ENCODE results near the gene PSMC5. TPM values are rescaled to one million over a fixed set of nuclear protein-coding genes. Genes with fewer than 3 reads are reported as not detected.

Gene PSMC5
- total RNA-seq, 4 donors from 2014 or later, result 63.2 to 131 (median 77.9) TPM

GRCh38 chr17:63783522-63783921, 43.7 kb upstream of the PSMC5 start:
- Histone ChIP-seq H3K27ac (no peak overlapping the region), H3K4me1 (peaks cover 0 to 22% (median 2%) of the 10 kb centered on the region in 4 donors), H3K36me3 (peaks cover 0 to 23% (median 9%) of the 10 kb centered on the region in 4 donors), H3K4me3 (no peak overlapping the region), H3K27me3 (no peaks in the 10 kb centered on the region), H3K9me3 (no peaks in the 10 kb centered on the region)
- intact Hi-C loops (cut with DNase I; ENCODE audit: low total_unique reads) (no loop called here), in situ Hi-C loops (cut with MboI; ENCODE audit: low pct_ligation_motif_present in 1 of 4, low pct_unique_long_range_greater_than_20kb in 1 of 4, low sequenced_read_pairs in 3 of 4) (no loop called here)
- WGBS, 2 donors (ENCODE audit: low coverage in 1 of 2), result 69 to 77% methylated on average over 4 to 6 of the region's 6 CpGs
- DNase-seq, result no peak
- TF ChIP-seq POLR2AphosphoS5 (IDR thresholded peaks at IDR 0.05) (no peak), CTCF (IDR thresholded peaks at IDR 0.05) (no peak), EP300 (IDR thresholded peaks at IDR 0.05; ENCODE audit: low read depth) (no peak)

- Histone ChIP-seq H3K36me3 (peaks cover 0 to 34% (median 10%) of the 10 kb centered on the region in 4 donors), H3K9me3 (no peaks in the 10 kb centered on the region), H3K27ac (no peak overlapping the region), H3K4me3 (no peak overlapping the region), H3K27me3 (no peaks in the 10 kb centered on the region), H3K4me1 (peaks cover 0 to 18% (median 2%) of the 10 kb centered on the region in 4 donors)
- TF ChIP-seq POLR2A (IDR thresholded peaks at IDR 0.05), result no peak
- no peak for TF ChIP-seq POLR2AphosphoS5 (IDR thresholded peaks at IDR 0.05)
- no peak for TF ChIP-seq CTCF (IDR thresholded peaks at IDR 0.05)
- no peak for TF ChIP-seq EP300 (IDR thresholded peaks at IDR 0.05; ENCODE audit: low read depth)
- WGBS, 2 donors (ENCODE audit: low coverage in 1 of 2), result 95 to 100% methylated on average over 1 of the region's 1 CpG
- in situ Hi-C loops (cut with MboI; ENCODE audit: low pct_ligation_motif_present in 1 of 4, low pct_unique_long_range_greater_than_20kb in 1 of 4, low sequenced_read_pairs in 3 of 4) (no loop called here), intact Hi-C loops (cut with DNase I; ENCODE audit: low total_unique reads) (no loop called here)
- DNase-seq, result no peak
Measured at GRCh38 chr17:63785556-63785955, 41.7 kb upstream of the PSMC5 start.

- H3K36me3 ChIP-seq, result peaks cover 0 to 37% (median 10%) of the 10 kb centered on the region in 4 donors
- intact Hi-C loops (cut with DNase I; ENCODE audit: low total_unique reads) (no loop called here), in situ Hi-C loops (cut with MboI; ENCODE audit: low pct_ligation_motif_present in 1 of 4, low pct_unique_long_range_greater_than_20kb in 1 of 4, low sequenced_read_pairs in 3 of 4) (no loop called here)
- 83 to 100% methylated on average over 1 of the region's 1 CpG for WGBS, 2 donors (ENCODE audit: low coverage in 1 of 2)
- H3K9me3 ChIP-seq, result no peaks in the 10 kb centered on the region
- H3K27me3 ChIP-seq, result no peaks in the 10 kb centered on the region
- TF ChIP-seq CTCF (IDR thresholded peaks at IDR 0.05) (no peak), POLR2A (IDR thresholded peaks at IDR 0.05) (no peak), EP300 (IDR thresholded peaks at IDR 0.05; ENCODE audit: low read depth) (no peak), POLR2AphosphoS5 (IDR thresholded peaks at IDR 0.05) (no peak)
- H3K4me3 ChIP-seq, result no peak overlapping the region
- no peak for DNase-seq
- peaks cover 0 to 12% (median 2%) of the 10 kb centered on the region in 4 donors for H3K4me1 ChIP-seq
- no peak overlapping the region for H3K27ac ChIP-seq
Measured at GRCh38 chr17:63786117-63786516, 41.1 kb upstream of the PSMC5 start.

GRCh38 chr17:63786971-63787711, 40.1 kb upstream of the PSMC5 start:
- WGBS, 2 donors (ENCODE audit: low coverage in 1 of 2), result 87 to 94% methylated on average over 8 to 13 of the region's 13 CpGs
- DNase-seq, result no peak
- no peak overlapping the region for H3K27ac ChIP-seq
- intact Hi-C loops (cut with DNase I; ENCODE audit: low total_unique reads) (no loop called here), in situ Hi-C loops (cut with MboI; ENCODE audit: low pct_ligation_motif_present in 1 of 4, low pct_unique_long_range_greater_than_20kb in 1 of 4, low sequenced_read_pairs in 3 of 4) (no loop called here)
- H3K4me1 ChIP-seq, result peaks cover 0 to 11% (median 2%) of the 10 kb centered on the region in 4 donors
- H3K27me3 ChIP-seq, result no peaks in the 10 kb centered on the region
- no peak overlapping the region for H3K4me3 ChIP-seq
- no peaks in the 10 kb centered on the region for H3K9me3 ChIP-seq
- H3K36me3 ChIP-seq, result peaks cover 0 to 47% (median 12%) of the 10 kb centered on the region in 4 donors
- TF ChIP-seq CTCF (IDR thresholded peaks at IDR 0.05), result no peak
- no peak for TF ChIP-seq POLR2A (IDR thresholded peaks at IDR 0.05)
- no peak for TF ChIP-seq EP300 (IDR thresholded peaks at IDR 0.05; ENCODE audit: low read depth)
- no peak for TF ChIP-seq POLR2AphosphoS5 (IDR thresholded peaks at IDR 0.05)
